Adipocyte (in vitro differentiated cells): ENCODE data around the gene RSPH9.

Experiments
- DNase-seq: peaks from one replicate; pipeline ENCODE4 v3.0.0-alpha.2; 2015; ENCODE audit warnings: low read depth
- H3K27me3 ChIP-seq: replicated peaks from 2 replicates; pipeline ENCODE4 v1.7.0; 2013; ENCODE audit warnings: mild to moderate bottlenecking, low read length, moderate library complexity; ENCODE audit not compliant: control insufficient read depth, insufficient read depth
- H3K36me3 ChIP-seq: 2 replicates; pipeline ENCODE4 v1.7.0; 2013; ENCODE audit warnings: low read length, mild to moderate bottlenecking, moderate library complexity; ENCODE audit not compliant: control insufficient read depth, insufficient read depth, severe bottlenecking
- H3K4me1 ChIP-seq: 2 replicates; pipeline ENCODE4 v1.7.0; 2013; ENCODE audit warnings: mild to moderate bottlenecking, low read length, moderate library complexity; ENCODE audit not compliant: control insufficient read depth, insufficient read depth
- H3K4me3 ChIP-seq: 2 replicates; pipeline ENCODE4 v1.7.0; 2013; ENCODE audit warnings: mild to moderate bottlenecking, low read length, moderate library complexity
- H3K9ac ChIP-seq: 2 replicates; pipeline ENCODE4 v1.7.0; 2013; ENCODE audit warnings: mild to moderate bottlenecking, low read length, moderate library complexity
- H3K9me3 ChIP-seq: 2 replicates; pipeline ENCODE4 v1.7.0; 2013; ENCODE audit warnings: mild to moderate bottlenecking, low read length, moderate library complexity; ENCODE audit not compliant: control insufficient read depth

The RSPH9 gene

DNA sequence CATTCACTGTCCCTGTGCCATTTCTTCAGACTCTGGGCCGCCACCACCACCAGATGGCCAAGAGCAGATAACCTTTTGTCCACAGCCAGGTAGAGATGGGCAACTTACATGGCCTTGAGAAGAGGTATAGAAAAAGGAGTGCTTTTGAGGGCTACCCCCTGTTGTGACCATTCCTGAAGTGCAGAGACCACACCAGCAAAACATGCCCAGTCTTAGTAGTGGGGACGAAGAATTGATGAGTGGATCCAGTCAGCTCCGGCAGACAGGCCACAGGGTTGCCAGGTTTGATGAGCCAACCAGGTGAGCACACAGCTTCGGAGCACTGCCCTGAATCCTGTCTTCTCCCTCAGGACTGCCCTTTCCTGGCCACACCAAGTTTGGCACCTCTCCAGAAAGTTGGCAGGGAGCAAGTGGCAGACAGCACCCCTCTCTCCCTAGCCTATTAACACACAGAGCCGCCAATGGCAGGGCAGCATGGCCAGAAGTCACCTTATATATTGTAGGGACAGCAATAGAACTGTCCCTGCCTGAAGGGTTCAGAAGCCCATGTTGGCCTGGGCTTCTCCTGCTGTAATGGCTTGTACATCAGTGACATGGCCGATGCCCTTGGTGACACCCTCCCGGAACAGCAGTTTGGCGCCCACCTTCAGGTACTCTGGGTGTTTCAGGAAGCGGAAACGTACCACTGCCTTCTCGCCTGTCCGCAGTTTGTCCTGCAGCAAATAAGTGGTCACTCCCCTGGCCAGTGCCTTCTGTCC is 23.6 kb upstream of the RSPH9 start:
- DNase-seq = no peak
- Histone ChIP-seq H3K9me3 (no peaks in the 10 kb centered on the region), H3K36me3 (peaks cover 74% of the 10 kb centered on the region), H3K27me3 (no peaks in the 10 kb centered on the region), H3K4me3 (no peak overlapping the region), H3K4me1 (peaks cover 4% of the 10 kb centered on the region), H3K9ac (no peak overlapping the region)

DNA sequence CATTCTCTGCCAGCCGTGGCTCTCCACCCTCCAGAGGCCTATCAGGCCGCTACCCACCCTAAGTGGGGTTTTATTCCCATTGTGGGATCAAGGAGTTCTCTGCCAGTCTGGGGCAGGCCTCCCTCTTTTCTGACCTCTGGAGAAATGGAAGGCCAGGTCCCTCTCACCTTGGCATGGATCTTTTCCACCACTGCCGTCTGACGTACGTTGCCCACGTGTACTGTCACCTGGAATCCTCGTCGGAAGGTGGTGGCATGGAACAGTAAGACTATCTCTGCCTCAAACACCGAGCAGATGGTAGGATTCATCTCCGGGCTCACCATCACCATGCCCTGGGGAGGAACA is 23.0 kb upstream of the RSPH9 start:
- Histone ChIP-seq H3K4me1 (peaks cover 9% of the 10 kb centered on the region), H3K27me3 (no peaks in the 10 kb centered on the region), H3K4me3 (no peak overlapping the region), H3K9me3 (no peaks in the 10 kb centered on the region), H3K36me3 (peaks cover 75% of the 10 kb centered on the region), H3K9ac (no peak overlapping the region)
- no peak for DNase-seq

DNA sequence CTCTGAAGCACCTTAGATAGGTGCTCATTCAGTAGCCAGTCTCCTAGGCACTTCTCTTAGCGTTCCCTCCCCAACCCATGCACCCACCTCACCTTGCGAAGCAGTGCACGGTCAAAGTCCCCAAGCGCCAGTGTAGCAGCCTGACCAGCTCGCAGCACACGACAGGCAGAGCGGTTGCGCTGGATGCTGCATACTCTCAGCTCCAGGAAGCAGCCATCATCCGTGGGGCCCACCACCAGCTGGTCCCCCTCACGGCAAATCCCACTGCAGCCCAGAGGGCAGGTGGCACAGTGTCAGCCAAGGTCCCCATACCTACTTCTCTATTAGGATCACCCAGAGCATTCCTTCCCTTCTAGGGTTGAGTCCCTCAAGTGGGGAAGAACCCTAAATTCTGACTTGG is 22.3 kb upstream of the RSPH9 start:
- Histone ChIP-seq H3K4me1 (peaks cover 17% of the 10 kb centered on the region), H3K9ac (peak overlapping the region; percentile 14), H3K4me3 (no peak overlapping the region), H3K27me3 (no peaks in the 10 kb centered on the region), H3K36me3 (peaks cover 75% of the 10 kb centered on the region), H3K9me3 (no peaks in the 10 kb centered on the region)
- DNase-seq = no peak

DNA sequence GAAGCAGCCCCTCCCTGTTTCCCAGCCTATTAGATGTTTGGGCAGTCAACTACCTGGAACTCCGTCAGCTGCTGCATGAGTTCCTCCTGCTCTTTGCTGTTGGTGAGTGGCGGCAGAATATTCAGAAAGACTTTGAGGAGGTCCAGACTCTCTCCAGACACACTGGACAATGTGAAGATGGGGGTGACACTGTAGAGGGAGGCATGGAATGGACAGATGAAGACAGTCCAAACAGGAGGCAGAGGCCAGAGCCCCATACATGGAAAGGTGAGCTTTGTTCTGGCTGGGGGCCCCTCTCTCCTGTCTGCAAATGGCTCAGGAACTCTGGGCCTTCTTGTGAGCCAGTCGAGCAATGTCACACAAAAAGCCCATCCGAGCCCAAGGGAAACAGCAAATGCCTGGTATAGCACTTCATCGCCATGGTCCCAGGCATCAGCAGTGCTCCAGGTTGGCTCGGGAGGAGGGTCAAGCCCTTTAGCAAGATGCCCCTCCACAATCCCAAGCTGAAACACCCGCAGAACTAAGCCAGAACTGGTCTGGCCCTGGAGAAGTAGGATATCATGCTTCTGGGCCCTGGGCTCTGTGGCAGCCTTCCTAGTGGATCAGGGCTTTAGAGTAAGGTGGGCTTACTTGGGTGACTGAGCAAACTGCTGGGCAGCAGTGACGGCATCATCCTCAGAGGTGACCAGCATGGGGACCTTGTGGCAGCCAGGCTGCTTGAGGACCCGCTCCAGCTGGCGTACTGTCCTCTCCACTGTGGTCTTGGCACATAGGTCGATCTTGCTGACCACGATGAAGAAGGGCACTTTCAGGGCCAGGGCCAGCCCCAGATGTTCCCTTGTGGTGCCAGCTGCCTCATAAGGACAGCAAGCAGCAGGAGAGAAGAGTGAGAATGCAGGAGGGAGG is 20.7 kb upstream of the RSPH9 start:
- Histone ChIP-seq H3K27me3 (no peaks in the 10 kb centered on the region), H3K9ac (peak overlapping the region; percentile 17), H3K4me3 (no peak overlapping the region), H3K9me3 (no peaks in the 10 kb centered on the region), H3K4me1 (peaks cover 22% of the 10 kb centered on the region), H3K36me3 (peaks cover 71% of the 10 kb centered on the region)
- no peak for DNase-seq

DNA sequence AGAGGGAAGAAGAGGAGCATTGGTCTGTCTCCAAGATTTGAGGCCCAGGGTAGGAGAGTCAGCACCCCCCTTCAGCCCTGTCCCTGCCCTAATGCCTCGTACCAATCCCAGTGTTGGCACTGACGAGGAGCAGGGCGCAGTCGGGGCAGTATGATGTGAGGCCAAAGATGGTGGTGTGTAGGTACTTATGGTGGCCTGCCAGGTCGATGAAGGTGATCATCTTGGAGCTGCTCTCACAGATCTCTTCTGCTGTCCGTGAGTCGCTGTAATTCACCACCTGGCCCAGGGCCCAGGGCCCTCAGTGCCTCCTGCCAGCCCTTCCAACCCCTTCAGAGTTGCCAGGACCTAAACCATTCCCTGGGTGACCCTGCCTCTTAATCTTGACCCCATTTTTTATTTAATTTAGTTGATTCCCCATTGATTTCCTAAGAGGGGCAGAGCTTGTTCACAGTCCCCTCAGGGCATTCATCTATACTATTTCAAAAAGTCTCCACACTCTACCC is 20.0 kb upstream of the RSPH9 start:
- no peak for DNase-seq
- H3K27me3 ChIP-seq = no peaks in the 10 kb centered on the region
- peaks cover 65% of the 10 kb centered on the region for H3K36me3 ChIP-seq
- no peak overlapping the region for H3K4me3 ChIP-seq
- peak overlapping the region; percentile 17 for H3K9ac ChIP-seq
- H3K9me3 ChIP-seq = no peaks in the 10 kb centered on the region
- H3K4me1 ChIP-seq = peaks cover 22% of the 10 kb centered on the region

DNA sequence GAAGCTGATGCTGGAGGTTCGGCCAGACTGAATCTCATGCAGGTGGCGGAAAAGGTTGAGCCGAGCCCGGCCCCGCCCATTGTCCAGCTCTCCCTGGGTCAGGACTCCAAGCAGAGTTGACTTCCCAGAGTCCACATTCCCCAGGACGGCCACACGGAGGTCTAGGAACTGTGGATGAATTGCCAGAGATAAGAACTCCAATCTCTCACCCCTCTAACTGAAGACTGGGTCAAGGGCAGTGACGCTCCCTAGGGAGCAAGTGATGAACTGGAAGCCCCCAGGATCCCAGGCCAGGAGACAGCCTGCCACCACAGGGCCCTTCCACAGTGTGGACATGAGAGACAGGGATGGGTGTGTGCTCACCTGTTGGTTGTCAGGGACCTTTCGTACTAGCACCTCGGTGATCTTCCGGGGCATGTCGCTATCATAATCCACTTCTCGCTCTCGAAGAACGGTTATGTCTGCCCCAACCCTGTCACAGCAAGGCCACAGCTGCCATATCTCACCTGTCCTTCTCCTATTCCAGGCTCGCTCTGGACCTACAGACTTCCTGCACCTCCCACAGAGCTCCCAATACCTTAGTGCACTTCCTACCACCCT is 19.3 kb upstream of the RSPH9 start:
- H3K4me3 ChIP-seq = no peak overlapping the region
- no peaks in the 10 kb centered on the region for H3K27me3 ChIP-seq
- no peak for DNase-seq
- peaks cover 59% of the 10 kb centered on the region for H3K36me3 ChIP-seq
- no peak overlapping the region for H3K9ac ChIP-seq
- peaks cover 27% of the 10 kb centered on the region for H3K4me1 ChIP-seq
- H3K9me3 ChIP-seq = no peaks in the 10 kb centered on the region

DNA sequence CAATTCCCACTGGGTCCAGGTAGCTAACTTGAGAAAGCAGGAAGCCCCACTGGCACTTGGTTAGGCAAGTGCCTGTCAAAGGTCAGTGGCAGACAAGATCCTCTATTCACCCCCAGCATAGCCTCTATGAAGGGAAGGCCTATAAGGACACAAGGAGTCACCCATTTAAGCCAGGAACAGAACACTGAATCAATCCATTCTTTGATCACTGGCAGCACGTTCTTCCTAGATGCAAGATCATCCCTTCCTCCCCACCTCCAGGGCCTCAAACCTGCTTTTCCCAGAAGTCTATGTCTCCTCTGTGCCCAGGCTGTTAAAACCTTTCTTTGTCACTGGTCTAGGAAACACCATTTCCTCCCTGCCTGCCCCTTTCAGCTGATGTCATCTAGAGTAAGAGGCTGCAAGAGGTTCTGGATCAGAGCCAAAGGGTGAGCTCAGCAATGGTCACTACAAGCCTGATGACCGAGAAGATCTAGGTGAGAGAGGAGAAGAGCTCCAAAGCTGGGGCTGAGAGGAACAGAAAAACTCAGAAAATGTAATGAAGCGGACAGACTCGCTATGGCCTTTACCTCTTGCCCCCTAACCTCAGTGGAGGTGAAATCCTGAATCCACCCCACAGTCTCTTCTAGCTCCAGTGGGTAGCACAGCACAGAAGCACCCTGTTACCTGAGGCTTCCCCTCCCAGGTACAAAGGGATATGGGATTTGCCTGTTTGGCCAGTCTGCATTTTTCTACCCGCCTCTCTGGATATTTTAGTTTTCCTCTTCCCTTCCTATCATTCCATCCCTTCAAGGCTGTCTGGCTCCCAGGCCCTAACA is 17.6 kb upstream of the RSPH9 start:
- H3K9ac ChIP-seq = peak overlapping the region; percentile 99
- H3K36me3 ChIP-seq = peaks cover 42% of the 10 kb centered on the region
- DNase-seq = peak; percentile 96
- peaks cover 27% of the 10 kb centered on the region for H3K4me1 ChIP-seq
- H3K27me3 ChIP-seq = no peaks in the 10 kb centered on the region
- H3K9me3 ChIP-seq = no peaks in the 10 kb centered on the region
- H3K4me3 ChIP-seq = peak overlapping the region; percentile 100

DNA sequence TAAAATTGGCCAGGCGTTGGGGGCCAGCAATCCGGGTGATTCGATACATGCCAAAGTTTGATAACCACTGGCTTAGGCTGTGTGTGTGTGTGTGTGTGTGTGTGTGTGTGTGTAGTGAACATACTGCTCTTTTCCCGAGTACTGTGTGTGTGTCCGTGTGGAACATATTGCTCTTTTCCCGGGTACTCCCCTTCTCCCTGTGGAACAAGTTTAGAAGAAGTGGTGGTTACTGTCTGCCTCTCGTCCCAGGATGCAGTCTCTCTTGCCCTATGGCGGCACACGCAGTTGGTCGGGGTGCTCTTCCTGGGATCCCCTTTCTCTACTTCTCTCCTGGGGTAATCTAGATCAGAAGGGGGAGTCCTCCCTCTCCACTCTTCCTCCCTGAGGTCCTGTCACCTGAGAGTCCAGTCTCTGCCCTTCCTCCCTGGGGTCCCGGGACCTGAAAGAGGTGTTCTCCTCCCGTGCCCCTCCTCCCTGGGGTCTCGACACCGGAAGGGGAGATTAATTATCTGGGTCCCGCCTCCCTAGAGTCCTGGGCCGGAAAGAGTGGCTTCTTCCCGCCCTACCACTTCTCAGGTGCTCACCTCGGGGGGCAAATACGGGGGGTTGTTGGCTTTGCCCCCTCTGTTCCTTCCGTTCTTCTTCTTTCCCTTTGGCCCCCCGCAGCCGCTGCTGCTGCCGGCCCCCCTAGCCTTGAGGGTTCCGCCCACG is 16.3 kb upstream of the RSPH9 start:
- Histone ChIP-seq H3K4me1 (peaks cover 27% of the 10 kb centered on the region), H3K36me3 (peaks cover 28% of the 10 kb centered on the region), H3K27me3 (no peaks in the 10 kb centered on the region), H3K9me3 (no peaks in the 10 kb centered on the region), H3K9ac (peak overlapping the region; percentile 99), H3K4me3 (peak overlapping the region; percentile 100)
- peak; percentile 67 for DNase-seq

DNA sequence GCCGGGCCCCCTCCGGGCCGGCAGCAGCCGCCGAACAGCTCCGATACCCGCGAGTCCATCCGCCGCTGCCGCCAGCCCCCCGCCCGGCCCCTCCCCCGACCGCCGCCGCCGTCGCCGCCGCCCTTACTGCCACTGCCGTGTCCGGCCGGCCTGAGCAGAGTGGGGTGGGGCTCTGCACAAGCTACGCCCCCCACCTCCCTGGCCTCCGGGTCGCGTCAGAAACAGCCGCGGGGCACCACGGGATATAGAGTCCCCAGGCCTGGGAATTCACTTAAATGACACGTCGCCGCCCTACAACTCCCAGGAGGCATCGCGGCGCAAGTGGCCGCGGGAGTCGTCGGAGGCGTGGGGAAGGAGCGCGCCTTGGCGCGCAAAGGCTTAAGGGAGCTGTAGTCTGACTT is 15.7 kb upstream of the RSPH9 start, which contains the start of gene GTPBP2:
GTPBP2 (minus strand) TSS at position 161 of the 401 bp plus-strand sequence; CDS start at position 59, 102 bp downstream.
- peaks cover 27% of the 10 kb centered on the region for H3K4me1 ChIP-seq
- H3K27me3 ChIP-seq = no peaks in the 10 kb centered on the region
- peak; percentile 100 for DNase-seq
- H3K36me3 ChIP-seq = peaks cover 23% of the 10 kb centered on the region
- H3K4me3 ChIP-seq = peak within 1 kb of the TSS; percentile 100
- H3K9ac ChIP-seq = peak within 1 kb of the TSS; percentile 99
- H3K9me3 ChIP-seq = no peaks in the 10 kb centered on the region
